OCI-LY7 (cell line): ENCODE measurements around the gene ICA1. TPM values are rescaled to one million over a fixed set of nuclear protein-coding genes. Genes with fewer than 3 reads are reported as not detected.

Source experiments
- BruUV-seq: library from RNA; stranded (reverse); fragments of 400-500 nt; replicated peaks from 2 replicates; lab custom pipeline; 2021; lab: Mats Ljungman, UMichigan
- CTCF ChIA-PET: fragments of 300-600 bp; sonication (Branson Sonifier 250); formaldehyde crosslinking; loops from one replicate; lab custom pipeline; 2022; ENCODE audit warnings: antibody characterized with exemption; ENCODE audit not compliant: unreplicated experiment; lab: Charles Lee
- POLR2A ChIA-PET: fragments of 300-600 bp; sonication (Branson Sonifier 250); formaldehyde crosslinking; loops from one replicate; lab custom pipeline; 2022; ENCODE audit warnings: antibody characterized with exemption; lab: Charles Lee
- DNase-seq: peaks from one replicate; pipeline ENCODE4 v3.0.0-alpha.2; 2015; ENCODE audit warnings: low spot score
- H2AFZ ChIP-seq: fragments of 200-600 bp; sonication (generic), shearing (Covaris generic); 2 replicates; pipeline ENCODE4 v1.6.1; 2014; ENCODE audit warnings: mild to moderate bottlenecking, antibody characterized with exemption, low read length, moderate library complexity
- H3K27ac ChIP-seq: fragments of 200-600 bp; sonication (generic); 2 replicates; pipeline ENCODE4 v1.5.1; 2014; ENCODE audit warnings: mixed run types, low read depth, mild to moderate bottlenecking, moderate library complexity, low read length, inconsistent platforms; ENCODE audit not compliant: poor library complexity, severe bottlenecking
- H3K36me3 ChIP-seq: fragments of 200-600 bp; sonication (generic); 2 replicates; pipeline ENCODE4 v1.6.1; 2014; ENCODE audit warnings: mild to moderate bottlenecking, antibody characterized with exemption, low read length, moderate library complexity, mixed read lengths; ENCODE audit not compliant: insufficient read depth
- H3K4me1 ChIP-seq: fragments of 200-600 bp; sonication (generic); 2 replicates; pipeline ENCODE4 v1.5.1; 2014; ENCODE audit warnings: mild to moderate bottlenecking, low read length; ENCODE audit not compliant: insufficient read depth, poor library complexity, severe bottlenecking
- H3K4me2 ChIP-seq: fragments of 200-600 bp; sonication (generic); 2 replicates; pipeline ENCODE4 v1.6.1; 2014; ENCODE audit warnings: mild to moderate bottlenecking, low read length
- H3K4me3 ChIP-seq: fragments of 200-600 bp; sonication (generic); 2 replicates; pipeline ENCODE4 v1.5.1; 2014; ENCODE audit warnings: mild to moderate bottlenecking, low read depth, low read length; ENCODE audit not compliant: poor library complexity, severe bottlenecking
- H3K79me2 ChIP-seq: fragments of 200-600 bp; sonication (generic); 2 replicates; pipeline ENCODE4 v1.6.1; 2016; ENCODE audit warnings: low read depth, mild to moderate bottlenecking, low read length, moderate library complexity, mixed read lengths; ENCODE audit not compliant: insufficient read depth
- H3K9me2 ChIP-seq: fragments of 200-600 bp; sonication (generic); 2 replicates; pipeline ENCODE4 v1.6.1; 2016; ENCODE audit warnings: mild to moderate bottlenecking, low read length, mixed read lengths; ENCODE audit not compliant: insufficient read depth
- H3K9me3 ChIP-seq: fragments of 200-600 bp; sonication (generic); 2 replicates; pipeline ENCODE4 v1.6.1; 2014; ENCODE audit warnings: mild to moderate bottlenecking, mixed run types, low read length, mixed read lengths
- H4K20me1 ChIP-seq: fragments of 200-600 bp; sonication (generic); 2 replicates; pipeline ENCODE4 v1.6.1; 2014; ENCODE audit warnings: mild to moderate bottlenecking, antibody characterized with exemption, low read length, moderate library complexity, mixed read lengths; ENCODE audit not compliant: insufficient read depth
- CTCF ChIP-seq: fragments of 200-600 bp; sonication (generic); conservative IDR thresholded peaks from 2 replicates; pipeline ENCODE4 v1.5.1; 2014; ENCODE audit warnings: mild to moderate bottlenecking, antibody characterized with exemption, low read length, moderate library complexity, mixed read lengths
- EZH2phosphoT487 ChIP-seq: fragments of 200-600 bp; sonication (generic); IDR thresholded peaks from 2 replicates; pipeline ENCODE4 v1.6.1; 2018; ENCODE audit warnings: low read depth, borderline replicate concordance, mild to moderate bottlenecking, mixed run types, antibody characterized with exemption, low read length, moderate library complexity, mixed read lengths
- intact Hi-C: fragments of 100-400 bp; cut with micrococcal nuclease; formaldehyde crosslinking; loops from one replicate; pipeline ENCODE4 v1.10.0; 2022; ENCODE audit not compliant: unreplicated experiment
- total RNA-seq, 2 experiments: library from RNA; depleted of rRNA in 1 of 2; stranded (reverse); fragments of >200 nt in 1 of 2; shearing (Covaris generic) in 1 of 2; gene quantifications; 2 replicates each; pipeline ENCODE4 v1.2.3, GENCODE V29; 2014 to 2022

Gene ICA1
- total RNA-seq, 2 experiments from 2014 or later: 0.49 TPM; not detected in 1

- Histone ChIP-seq H3K27ac (no peak overlapping the region), H3K4me3 (no peak overlapping the region), H3K9me3 (no peaks in the 10 kb centered on the region), H3K4me2 (no peak overlapping the region), H2AFZ (no peak overlapping the region), H3K36me3 (no peaks in the 10 kb centered on the region), H3K9me2 (no peaks in the 10 kb centered on the region), H3K79me2 (no peaks in the 10 kb centered on the region), H4K20me1 (no peaks in the 10 kb centered on the region), H3K4me1 (no peaks in the 10 kb centered on the region)
- ChIA-PET CTCF (no interaction called here), POLR2A (interaction anchor here (1.9 kb wide), 1 partner anchor 15 kb away, joined by 5 read pairs; no protein-coding TSS in a partner anchor)
- BruUV-seq: no TSS peak
- TF ChIP-seq CTCF (no peak), EZH2phosphoT487 (no peak)
- intact Hi-C loops: no loop called here
- DNase-seq: no peak
Measured at GRCh38 chr7:8259586-8260222, 2.3 kb downstream of the ICA1 start.

GRCh38 chr7:8258734-8259133 lies 3.2 kb downstream of the ICA1 start:
- TF ChIP-seq CTCF (no peak), EZH2phosphoT487 (no peak)
- Histone ChIP-seq H3K9me3 (no peaks in the 10 kb centered on the region), H3K27ac (no peak overlapping the region), H3K4me3 (no peak overlapping the region), H3K36me3 (no peaks in the 10 kb centered on the region), H3K79me2 (no peaks in the 10 kb centered on the region), H3K9me2 (no peaks in the 10 kb centered on the region), H3K4me1 (no peaks in the 10 kb centered on the region), H4K20me1 (no peaks in the 10 kb centered on the region), H3K4me2 (no peak overlapping the region), H2AFZ (no peak overlapping the region)
- intact Hi-C loops: no loop called here
- no peak for DNase-seq
- BruUV-seq: no TSS peak
- ChIA-PET POLR2A (no interaction called here), CTCF (no interaction called here)

- intact Hi-C loops: no loop called here
- no peaks in the 10 kb centered on the region for H3K79me2 ChIP-seq
- no peaks in the 10 kb centered on the region for H3K36me3 ChIP-seq
- H3K4me1 ChIP-seq: no peaks in the 10 kb centered on the region
- ChIA-PET POLR2A (no interaction called here), CTCF (no interaction called here)
- no peaks in the 10 kb centered on the region for H3K9me3 ChIP-seq
- H4K20me1 ChIP-seq: no peaks in the 10 kb centered on the region
- H3K4me2 ChIP-seq: no peak overlapping the region
- BruUV-seq: no TSS peak
- H3K9me2 ChIP-seq: no peaks in the 10 kb centered on the region
- H2AFZ ChIP-seq: no peak overlapping the region
- DNase-seq: no peak
- H3K27ac ChIP-seq: no peak overlapping the region
- TF ChIP-seq EZH2phosphoT487 (no peak), CTCF (no peak)
- no peak overlapping the region for H3K4me3 ChIP-seq
Measured at GRCh38 chr7:8258166-8258565, 3.8 kb downstream of the ICA1 start.
